Measurements from ENCODE around the gene TCL1A. TPM values are rescaled to one million over a fixed set of nuclear protein-coding genes. Genes with fewer than 3 reads are reported as not detected.

TCL1A gene
- total RNA-seq, 1 donor from 2014 or later, result not detected

GRCh38 chr14:95756751-95757150, 42.8 kb upstream of the TCL1A start:
- H3K36me3 ChIP-seq, result no peaks in the 10 kb centered on the region
- DNase-seq (no peak), ATAC-seq (no peak)
- no peaks in the 10 kb centered on the region for H3K9me3 ChIP-seq
- TF ChIP-seq CTCF (IDR thresholded peaks at IDR 0.05), result no peak
- H3K27me3 ChIP-seq, result no peaks in the 10 kb centered on the region
- intact Hi-C loops (cut with DNase I), result no loop called here
- no peak overlapping the region for H3K27ac ChIP-seq
- no peak overlapping the region for H3K4me3 ChIP-seq
- no peaks in the 10 kb centered on the region for H3K4me1 ChIP-seq

DNA sequence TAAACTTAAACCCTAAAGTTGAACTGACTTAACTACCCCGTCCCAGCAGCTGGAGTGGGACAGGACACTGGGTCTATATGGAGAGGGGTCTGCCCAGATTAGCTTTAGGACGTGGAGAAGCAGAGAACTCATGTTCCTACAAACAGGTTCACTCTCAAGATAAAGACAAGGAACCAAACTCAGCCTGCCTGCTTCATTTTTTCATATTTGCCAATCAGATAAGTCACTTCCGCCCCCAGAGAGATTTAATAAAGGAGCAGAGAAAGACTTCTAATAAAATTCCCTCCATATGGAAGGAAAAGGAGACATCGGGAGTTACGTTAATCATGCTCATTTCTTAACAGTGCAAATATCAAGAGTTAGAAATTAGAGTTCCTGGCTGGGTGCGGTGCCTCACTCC, 42.2 kb upstream of the TCL1A start:
- DNase-seq (no peak), ATAC-seq (no peak)
- H3K4me3 ChIP-seq, result no peak overlapping the region
- H3K36me3 ChIP-seq, result no peaks in the 10 kb centered on the region
- no peaks in the 10 kb centered on the region for H3K4me1 ChIP-seq
- H3K9me3 ChIP-seq, result no peaks in the 10 kb centered on the region
- intact Hi-C loops (cut with DNase I), result no loop called here
- no peak for TF ChIP-seq CTCF (IDR thresholded peaks at IDR 0.05)
- no peaks in the 10 kb centered on the region for H3K27me3 ChIP-seq
- H3K27ac ChIP-seq, result no peak overlapping the region

- no peaks in the 10 kb centered on the region for H3K27me3 ChIP-seq
- TF ChIP-seq CTCF (IDR thresholded peaks at IDR 0.05), result no peak
- intact Hi-C loops (cut with DNase I), result no loop called here
- no peak for DNase-seq
- H3K27ac ChIP-seq, result no peak overlapping the region
- H3K36me3 ChIP-seq, result no peaks in the 10 kb centered on the region
- H3K9me3 ChIP-seq, result no peaks in the 10 kb centered on the region
- no peak overlapping the region for H3K4me3 ChIP-seq
- ATAC-seq, result no peak
- H3K4me1 ChIP-seq, result no peaks in the 10 kb centered on the region
These were observed 27.9 kb upstream of the TCL1A start for GRCh38 chr14:95741781-95742180.

DNA sequence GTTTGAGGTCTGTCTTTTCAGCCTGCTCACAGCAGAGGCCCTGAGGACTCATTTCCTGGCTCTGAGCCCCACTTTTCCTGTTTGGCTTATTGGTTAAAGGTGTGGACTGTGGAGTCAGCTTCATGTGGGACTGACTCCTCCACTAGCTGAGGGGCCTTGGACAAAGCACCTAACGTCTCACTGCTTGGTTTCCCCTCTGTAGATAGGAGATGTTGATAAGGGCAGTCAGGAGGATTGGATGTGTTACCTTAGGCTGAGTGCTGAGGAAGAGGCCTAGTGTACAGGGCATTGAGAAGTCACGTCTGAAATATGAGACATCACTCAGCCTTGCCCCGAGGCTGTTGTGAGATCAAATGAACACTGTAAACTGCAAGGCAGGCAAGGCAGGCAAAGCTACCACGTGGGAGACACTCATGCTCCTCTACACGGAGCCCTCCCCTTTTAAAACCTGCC, 27.1 kb upstream of the TCL1A start:
- no peak overlapping the region for H3K4me3 ChIP-seq
- ATAC-seq, result no peak
- no peaks in the 10 kb centered on the region for H3K36me3 ChIP-seq
- H3K4me1 ChIP-seq, result no peaks in the 10 kb centered on the region
- no peak for DNase-seq
- H3K9me3 ChIP-seq, result no peaks in the 10 kb centered on the region
- intact Hi-C loops (cut with DNase I), result no loop called here
- no peak overlapping the region for H3K27ac ChIP-seq
- no peaks in the 10 kb centered on the region for H3K27me3 ChIP-seq
- no peak for TF ChIP-seq CTCF (IDR thresholded peaks at IDR 0.05)

GRCh38 chr14:95739356-95739755, 25.4 kb upstream of the TCL1A start:
- Histone ChIP-seq H3K27me3 (no peaks in the 10 kb centered on the region), H3K4me3 (no peak overlapping the region), H3K36me3 (no peaks in the 10 kb centered on the region), H3K4me1 (no peaks in the 10 kb centered on the region), H3K9me3 (no peaks in the 10 kb centered on the region), H3K27ac (no peak overlapping the region)
- ATAC-seq (no peak), DNase-seq (no peak)
- no peak for TF ChIP-seq CTCF (IDR thresholded peaks at IDR 0.05)
- intact Hi-C loops (cut with DNase I), result no loop called here

GRCh38 chr14:95733212-95733611, 19.3 kb upstream of the TCL1A start:
- Histone ChIP-seq H3K4me1 (no peaks in the 10 kb centered on the region), H3K9me3 (no peaks in the 10 kb centered on the region), H3K4me3 (no peak overlapping the region), H3K27ac (no peak overlapping the region), H3K27me3 (no peaks in the 10 kb centered on the region), H3K36me3 (no peaks in the 10 kb centered on the region)
- intact Hi-C loops (cut with DNase I), result no loop called here
- no peak for DNase-seq
- no peak for TF ChIP-seq CTCF (IDR thresholded peaks at IDR 0.05)
- ATAC-seq, result no peak
